MM.1S (cell line): Measurements from ENCODE around the gene SERPINA6.

Experiments
- EZH2 ChIP-seq: fragments of 300-600 bp; sonication (generic); optimal IDR thresholded peaks from 2 replicates; pipeline ENCODE3; 2017; ENCODE audit warnings: low read depth, mild to moderate bottlenecking, antibody characterized with exemption, low read length, mixed read lengths
- EZH2phosphoT487 ChIP-seq: fragments of 300-600 bp; sonication (generic); IDR thresholded peaks from 2 replicates; pipeline ENCODE4 v1.6.1; 2018; ENCODE audit warnings: antibody characterized with exemption, low read length
- TF ChIP-seq, protein P1 (sequence below): fragments of 300-600 bp; sonication (generic); IDR thresholded peaks from 2 replicates; pipeline ENCODE4 v1.5.1; 2016; ENCODE audit warnings: antibody characterized with exemption, low read length, mixed read lengths

DNA sequence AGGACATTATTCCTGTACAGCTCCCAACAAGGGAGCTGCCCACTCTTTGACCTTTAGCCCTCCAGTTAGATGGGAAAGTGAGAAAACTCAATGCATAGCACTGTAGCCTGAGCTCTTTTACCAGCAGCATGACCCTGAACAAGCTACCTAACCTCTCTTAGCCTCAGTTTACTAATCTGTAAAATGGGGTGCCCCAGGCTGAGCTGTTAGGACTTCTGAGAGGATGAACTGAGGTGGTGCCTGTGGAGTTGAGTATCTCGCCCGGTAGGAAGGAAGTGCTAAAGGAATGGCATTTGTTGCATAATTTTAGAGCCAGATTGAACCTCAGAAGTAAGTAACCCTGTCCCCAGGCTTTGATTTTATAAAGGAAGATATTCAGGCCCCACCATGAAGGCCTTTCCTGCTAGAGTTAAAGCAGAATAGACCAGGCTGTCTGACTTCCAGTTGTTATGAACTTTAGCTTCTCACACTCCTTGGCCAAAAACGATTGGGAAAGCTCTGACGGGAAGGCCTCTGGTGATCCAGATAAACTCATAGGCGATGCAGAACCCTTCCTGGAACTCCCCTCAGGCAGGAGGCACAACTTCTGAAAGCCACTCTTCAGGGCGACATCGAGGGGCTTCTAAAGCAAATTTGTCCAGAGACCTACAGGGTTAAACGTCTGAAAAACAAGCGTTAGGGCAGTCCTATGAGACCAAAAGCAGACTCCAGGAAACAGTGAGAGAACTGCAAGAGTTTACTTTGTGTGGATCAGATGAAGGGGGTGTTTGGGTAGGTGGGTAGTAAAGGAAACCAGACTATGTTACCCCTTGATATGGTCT, 27.6 kb downstream of the SERPINA6 start:
- TF ChIP-seq, protein P1, sequence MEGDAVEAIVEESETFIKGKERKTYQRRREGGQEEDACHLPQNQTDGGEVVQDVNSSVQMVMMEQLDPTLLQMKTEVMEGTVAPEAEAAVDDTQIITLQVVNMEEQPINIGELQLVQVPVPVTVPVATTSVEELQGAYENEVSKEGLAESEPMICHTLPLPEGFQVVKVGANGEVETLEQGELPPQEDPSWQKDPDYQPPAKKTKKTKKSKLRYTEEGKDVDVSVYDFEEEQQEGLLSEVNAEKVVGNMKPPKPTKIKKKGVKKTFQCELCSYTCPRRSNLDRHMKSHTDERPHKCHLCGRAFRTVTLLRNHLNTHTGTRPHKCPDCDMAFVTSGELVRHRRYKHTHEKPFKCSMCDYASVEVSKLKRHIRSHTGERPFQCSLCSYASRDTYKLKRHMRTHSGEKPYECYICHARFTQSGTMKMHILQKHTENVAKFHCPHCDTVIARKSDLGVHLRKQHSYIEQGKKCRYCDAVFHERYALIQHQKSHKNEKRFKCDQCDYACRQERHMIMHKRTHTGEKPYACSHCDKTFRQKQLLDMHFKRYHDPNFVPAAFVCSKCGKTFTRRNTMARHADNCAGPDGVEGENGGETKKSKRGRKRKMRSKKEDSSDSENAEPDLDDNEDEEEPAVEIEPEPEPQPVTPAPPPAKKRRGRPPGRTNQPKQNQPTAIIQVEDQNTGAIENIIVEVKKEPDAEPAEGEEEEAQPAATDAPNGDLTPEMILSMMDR: no peak
- TF ChIP-seq EZH2 (no peak), EZH2phosphoT487 (no peak)
